ENCODE data around the gene IGFN1. TPM values are rescaled to one million over a fixed set of nuclear protein-coding genes. Genes with fewer than 3 reads are reported as not detected.
"Not testable (repeated sequence)": the region's sequence is repeated elsewhere in the genome, so short reads cannot be mapped to it uniquely, and the experiment has no call there.

Gene IGFN1
- total RNA-seq, 1 donor from 2014 or later = 0.16 TPM

DNA sequence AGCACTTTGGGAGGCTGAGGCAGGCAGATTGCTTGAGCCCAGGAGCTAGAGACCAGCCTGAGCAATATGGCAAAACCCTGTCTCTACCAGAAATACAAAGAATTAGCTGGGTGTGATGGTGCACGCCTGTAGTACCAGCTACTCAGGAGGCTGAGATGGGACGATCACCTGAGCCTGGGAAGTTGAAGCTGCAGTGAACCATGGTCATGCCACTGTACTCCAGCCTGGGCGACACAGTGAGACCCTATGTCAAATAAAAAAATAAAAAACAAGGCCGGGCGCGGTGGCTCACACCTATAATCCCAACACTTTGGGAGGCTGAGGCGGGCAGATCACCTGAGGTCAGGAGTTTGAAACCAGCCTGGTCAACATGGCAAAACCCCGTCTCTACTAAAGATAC is 27.6 kb upstream of the IGFN1 start:
- DNase-seq (ENCODE audit: low spot score) = not testable (repeated sequence)

DNA sequence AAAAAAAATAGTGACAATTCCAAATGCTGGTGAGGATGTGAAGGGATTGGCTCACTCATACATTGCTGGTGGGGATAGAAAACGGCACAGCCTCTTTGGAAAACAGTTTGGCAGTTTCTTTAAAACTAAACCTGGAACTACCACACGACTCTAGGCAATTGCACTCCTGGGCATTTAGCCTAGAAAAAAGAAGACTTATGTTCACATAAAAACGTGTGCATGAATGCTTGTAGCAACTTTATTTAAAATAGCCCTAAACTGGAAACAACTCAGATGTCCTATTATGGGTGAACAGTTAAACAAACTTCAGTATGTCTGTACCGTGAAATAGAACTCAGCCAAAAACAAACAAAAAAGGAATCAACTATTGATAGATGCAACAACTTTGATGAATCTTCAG is 26.9 kb upstream of the IGFN1 start:
- DNase-seq (ENCODE audit: low spot score) = no peak

DNA sequence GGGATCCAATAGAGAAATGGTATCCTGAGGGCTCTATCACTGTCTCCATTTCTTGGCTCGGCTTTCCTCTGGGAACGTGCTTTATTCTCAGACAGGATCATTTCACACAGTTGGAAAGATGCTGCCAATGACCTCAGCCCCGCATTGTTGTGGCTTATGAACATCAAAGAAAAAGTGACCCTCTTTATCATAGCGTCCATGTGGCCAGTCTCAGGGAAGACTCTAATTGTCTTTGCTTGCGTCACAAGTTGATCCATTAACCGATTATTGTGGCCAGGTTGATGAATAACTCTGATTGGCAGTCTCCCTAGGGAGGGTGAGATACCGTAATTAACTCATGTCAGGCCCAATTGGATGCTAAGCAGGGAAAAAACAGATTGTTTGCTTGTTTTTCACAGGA is 26.0 kb upstream of the IGFN1 start:
- DNase-seq (ENCODE audit: low spot score) = no peak

DNA sequence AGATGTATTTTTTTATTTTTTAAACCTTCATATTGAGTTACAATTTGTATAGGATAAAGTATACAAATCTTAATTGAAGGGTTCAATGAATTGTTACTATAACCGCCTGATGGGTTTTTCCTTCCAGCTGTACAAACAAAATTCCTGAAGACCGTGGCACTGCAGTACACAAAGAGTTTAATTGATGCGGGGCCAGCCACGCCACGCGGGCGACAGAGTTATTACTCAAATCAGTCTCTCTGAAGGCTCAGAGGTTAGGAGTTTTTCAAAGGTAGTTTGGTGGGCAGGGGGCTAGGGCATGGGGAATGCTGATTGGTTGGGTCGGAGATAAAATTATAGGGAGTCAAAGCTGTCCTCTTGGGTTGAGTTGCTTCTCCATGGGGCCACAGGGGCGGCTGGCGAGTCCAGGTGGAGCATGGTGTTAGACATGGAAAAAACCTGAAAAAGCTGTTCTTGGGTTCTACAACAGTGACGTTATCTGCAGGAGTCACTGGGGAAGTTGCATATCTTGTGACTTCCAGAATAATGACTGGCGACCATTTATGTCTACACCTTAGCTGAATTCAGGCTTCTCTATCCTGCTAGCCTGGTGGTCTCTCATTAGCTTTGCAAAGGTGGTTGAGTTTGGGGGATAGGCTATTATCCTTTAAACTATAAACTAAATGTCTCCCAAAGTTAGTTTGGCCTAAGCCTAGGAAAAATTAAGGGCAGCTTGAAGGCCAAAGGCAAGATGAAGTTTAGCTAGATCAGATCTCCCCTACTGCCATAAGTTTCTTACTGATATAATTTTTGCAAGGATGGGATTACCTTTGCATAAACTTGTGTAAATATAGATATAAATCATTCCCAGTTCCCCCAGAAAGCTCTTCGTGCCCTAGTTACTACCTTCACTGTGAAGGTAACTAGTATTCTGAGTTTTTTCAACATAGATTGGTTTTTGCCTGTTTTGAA is 23.3 kb upstream of the IGFN1 start:
- DNase-seq (ENCODE audit: low spot score) = no peak

DNA sequence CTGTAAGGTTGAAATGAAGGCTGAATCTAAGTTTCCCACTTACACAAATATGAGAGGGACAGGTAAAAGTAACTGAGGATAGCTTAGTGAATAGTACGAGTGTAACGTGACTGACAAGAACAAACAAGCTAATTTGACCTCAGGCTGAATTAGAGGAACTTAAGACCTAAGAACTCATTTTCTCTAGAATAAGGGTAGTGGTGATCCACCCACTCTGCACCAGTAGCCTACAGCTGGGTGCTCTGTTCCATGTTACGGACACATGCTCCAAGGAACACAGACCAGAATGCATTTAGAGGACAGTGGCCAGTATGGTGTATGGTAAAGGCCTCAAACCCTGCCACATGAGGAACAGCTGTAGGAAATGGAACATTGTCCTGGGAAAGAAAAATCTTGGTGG is 21.4 kb upstream of the IGFN1 start:
- no peak for DNase-seq (ENCODE audit: low spot score)

DNA sequence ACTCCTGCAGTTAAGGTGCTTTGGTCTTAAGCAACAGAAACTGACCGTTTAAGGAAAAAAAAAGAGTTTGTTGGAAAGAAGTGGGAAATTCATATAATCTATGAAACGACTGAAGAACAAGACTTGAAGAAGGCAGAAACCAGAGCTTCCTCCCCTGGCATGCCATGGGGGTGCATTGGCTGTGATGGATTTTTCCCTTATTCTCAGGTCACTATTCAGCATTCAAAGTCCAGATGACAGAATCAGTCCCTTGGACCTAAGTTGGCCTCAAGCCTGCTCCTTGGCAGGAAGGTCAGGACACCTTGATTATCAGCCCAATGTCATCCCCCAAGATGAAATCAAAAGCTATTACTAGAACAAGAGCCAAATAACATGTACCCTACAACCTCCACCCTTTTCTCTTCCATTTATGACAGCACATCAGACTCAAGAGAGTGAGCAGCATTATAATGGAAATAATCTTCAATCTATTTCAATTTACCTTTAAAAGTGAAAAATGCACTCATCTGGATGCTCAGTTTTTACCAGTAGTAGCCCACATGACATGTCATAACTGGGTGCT is 20.6 kb upstream of the IGFN1 start:
- no peak for DNase-seq (ENCODE audit: low spot score)

DNA sequence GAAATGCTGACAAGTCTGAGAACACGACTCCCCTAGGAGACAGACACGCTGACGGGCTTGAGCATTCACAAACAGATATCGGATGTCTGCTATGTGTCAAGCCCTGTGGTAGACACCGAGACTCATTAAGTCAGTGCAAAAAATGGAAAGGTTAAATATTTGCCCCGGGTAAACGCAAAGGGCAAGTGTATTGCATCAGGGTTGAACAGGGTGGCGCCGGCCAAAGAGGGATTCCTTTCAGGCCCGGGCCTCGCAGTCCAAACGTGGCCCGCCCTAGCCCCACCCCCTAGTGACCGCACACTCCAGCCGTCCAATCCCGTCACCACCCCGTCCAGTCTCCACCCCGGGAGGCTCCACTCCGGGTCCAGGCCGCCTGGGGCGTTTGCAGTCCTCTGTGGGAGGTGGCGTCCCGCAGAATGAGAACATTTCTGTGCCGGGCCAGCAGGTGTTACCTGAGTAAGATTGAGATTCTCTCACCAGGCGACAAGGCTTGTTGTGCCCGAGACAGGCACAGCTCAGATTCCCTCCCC is 20.0 kb upstream of the IGFN1 start:
- peak; percentile 96 for DNase-seq (ENCODE audit: low spot score)

DNA sequence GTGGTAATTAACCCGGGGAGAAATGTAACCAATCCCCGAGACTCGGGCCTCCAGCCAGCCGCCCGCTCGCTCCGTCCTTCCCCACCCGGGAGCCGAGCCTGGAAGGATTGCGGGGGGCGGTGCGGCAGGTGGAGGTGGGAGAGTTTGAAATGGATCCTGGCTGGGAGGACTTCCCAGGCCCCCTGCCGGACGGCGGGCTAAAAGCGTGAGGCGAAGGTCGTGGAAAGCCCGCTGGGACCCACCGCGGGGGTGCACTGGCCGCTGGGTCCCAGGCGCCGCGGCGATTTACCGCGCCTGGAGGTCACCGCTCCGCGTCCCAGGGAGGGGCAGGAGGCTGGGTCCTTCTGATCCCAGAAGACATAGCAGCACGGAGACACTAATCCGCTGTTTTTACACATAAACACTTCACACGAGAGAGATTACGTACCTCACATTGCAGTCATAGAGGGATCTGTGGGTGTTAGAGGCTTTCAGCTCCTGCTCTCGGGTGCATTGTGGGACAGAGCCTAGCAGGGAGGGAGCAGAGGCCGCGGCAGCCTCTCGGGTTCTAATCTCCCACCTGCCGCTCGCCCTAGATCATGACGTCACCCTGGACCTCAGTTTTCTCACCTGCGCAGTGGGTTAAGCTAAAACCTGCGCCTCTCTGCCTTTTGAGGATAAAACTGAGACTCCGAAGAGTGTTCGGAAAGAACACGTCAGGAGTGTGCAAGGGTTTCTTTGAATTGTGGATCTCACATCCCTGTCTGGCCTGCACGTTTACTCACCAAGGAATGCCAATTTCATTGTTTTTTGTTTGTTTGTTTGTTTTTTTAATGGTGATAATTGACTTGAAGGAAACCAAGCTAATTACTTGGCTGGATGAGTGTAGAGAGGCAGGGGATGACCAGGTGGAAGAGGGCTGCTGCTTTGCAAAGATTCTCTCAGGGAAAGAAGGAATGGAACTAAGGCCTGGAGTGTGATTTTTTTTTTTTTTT is 19.3 kb upstream of the IGFN1 start:
- DNase-seq (ENCODE audit: low spot score) = no peak

DNA sequence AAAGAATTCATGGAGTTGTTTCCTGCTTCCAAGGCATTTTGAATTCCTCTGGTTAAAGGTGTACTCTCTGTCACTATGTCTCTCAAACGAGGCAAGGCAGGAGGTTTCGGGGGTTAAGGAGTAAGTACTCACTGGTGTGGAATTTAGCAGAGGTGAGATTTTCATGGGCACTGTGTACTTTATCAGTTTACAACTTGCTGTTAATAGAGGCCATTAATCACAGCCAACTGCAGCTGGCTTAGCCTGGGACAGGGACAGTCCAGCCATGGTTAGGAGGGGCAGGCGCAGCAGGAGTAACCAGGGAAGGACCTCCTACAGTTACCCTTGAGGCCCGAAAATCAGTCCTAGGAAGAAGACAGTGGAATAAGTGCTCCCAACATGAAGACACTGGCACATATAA is 18.3 kb upstream of the IGFN1 start:
- no peak for DNase-seq (ENCODE audit: low spot score)

DNA sequence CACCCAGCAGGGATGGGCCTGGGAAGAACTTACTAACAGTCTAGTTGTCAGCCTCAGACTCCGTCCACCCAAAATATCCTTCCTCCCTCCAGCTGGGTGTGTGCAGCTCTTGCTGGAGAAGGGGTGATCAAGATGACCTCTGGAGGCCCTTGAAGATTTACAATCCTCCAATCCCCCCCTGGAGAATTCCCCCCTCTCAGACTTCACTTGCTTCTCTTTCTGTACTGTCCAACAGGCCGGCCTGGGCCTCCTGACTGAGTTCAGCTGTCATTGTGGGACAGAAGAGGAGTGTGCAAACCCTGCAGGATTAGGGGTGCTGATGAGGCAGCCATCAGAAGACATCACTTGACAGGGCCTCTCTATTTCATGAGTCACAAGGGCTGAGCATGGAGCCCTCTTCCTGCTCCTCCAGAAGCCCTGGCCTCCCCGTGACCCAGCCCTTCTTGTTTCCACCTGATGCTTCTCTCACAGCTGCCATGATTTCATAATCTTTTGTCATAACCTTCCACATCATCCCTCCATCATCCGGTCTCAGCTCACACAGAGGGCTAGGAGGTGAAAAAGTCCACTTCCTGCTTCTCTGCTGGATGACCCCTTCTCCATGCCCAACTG is 17.5 kb upstream of the IGFN1 start:
- DNase-seq (ENCODE audit: low spot score) = no peak

DNA sequence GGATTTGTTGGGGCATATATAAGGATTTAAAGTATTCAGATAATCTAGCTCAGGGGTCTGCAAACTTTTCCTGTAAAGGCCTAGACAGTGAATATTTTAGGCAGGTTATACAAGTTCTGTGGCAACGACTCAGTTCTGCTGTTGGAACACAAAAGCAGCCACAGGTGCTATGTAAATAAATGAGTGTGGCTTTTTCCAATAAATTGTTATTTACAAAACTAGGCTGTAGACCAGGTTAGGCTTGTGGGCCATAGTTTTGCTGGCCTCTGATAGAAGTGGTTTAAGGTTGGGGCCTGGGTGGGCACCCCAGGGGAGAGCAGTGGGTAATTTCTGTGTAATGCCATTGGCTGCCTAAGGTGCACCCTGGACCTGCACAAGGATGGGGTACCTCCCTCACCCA is 16.9 kb upstream of the IGFN1 start:
- no peak for DNase-seq (ENCODE audit: low spot score)

DNA sequence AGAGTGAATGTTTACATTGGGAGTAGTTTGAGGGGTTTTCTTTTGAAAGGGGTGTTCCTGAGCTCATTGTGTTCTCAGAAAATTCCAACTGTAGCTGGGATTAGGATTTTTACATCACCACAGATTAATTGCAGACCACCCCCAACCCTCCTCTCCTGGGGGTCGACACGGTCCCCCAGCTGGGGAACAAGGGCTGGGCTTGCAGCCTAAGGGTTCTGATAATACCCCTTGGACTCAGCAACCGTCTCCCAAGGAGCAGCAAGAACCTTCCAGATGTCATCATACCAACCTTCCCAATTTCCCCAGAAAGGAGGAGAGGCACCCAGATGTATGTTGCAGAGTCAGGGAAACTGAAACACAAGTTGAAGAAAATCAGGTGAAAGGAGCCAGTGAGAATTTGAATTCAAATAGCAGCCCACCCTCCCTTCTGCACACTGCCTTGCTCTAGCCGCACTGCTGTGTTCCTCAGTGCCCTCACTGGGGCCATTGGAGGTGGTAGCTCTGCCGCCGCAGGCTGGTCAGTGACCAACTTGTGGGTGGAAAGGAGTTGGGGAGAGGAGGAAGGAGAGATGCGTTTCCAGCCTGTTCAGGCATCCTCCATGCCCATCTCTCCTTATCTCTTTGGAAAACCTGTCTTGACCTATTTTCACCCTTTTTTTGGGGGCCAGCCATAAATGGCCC is 14.7 kb upstream of the IGFN1 start:
- DNase-seq (ENCODE audit: low spot score) = no peak

DNA sequence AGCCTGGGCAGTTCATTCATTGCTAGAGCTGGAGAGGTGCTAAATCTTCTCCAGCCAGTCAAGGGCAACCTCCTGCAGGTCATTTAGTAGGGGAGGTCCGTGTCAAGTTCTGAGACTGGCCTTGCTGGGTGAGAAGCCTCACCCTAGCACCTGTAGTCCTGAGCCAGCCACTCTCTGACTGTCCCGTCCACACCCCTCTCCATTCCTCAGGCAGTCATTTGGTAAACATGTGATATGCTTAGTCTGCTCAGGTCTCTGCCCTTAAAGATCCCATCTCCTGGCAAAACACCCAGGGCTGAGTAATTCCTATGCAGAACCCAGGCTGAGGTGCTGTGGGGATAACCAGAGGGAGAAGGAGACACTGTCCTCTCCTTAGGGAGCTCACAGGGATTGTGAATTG is 13.7 kb upstream of the IGFN1 start:
- no peak for DNase-seq (ENCODE audit: low spot score)

DNA sequence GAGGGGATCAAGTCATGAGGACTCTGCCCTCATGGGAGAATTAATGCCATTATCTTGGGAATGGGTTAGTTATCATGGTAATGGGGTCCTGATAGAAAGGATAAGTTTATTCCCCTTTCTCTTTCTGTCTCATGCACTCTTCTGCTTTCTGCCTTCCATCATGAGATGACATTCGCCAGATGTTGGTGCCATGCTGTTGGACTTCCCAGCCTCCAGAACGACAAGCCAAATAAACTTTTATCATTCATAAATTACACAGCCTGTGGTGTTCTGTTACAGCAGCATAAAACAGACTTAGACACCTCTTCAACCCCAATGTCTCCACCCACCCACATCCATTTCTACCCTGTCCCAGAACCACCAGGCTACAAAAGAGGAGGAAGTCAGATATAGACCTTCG is 11.9 kb upstream of the IGFN1 start:
- no peak for DNase-seq (ENCODE audit: low spot score)

DNA sequence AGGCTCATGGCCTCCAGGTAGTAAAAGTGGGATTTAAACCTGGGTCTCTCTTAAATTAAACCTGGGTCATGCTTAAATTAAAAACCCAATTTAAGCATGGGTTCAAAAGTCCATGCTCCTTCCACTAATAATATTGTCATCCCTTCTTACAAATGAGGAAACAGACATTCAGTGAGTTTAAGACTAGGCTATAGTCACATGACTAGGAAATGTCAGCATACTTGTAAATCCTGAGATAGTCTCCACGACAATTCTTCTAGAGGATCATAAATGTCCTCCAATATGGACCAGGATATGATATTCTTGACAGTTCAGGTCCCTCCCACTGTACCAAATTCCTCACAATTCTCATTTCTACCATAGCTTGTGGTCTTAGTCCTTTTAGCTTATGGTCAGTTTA is 10.5 kb upstream of the IGFN1 start:
- DNase-seq (ENCODE audit: low spot score) = no peak

DNA sequence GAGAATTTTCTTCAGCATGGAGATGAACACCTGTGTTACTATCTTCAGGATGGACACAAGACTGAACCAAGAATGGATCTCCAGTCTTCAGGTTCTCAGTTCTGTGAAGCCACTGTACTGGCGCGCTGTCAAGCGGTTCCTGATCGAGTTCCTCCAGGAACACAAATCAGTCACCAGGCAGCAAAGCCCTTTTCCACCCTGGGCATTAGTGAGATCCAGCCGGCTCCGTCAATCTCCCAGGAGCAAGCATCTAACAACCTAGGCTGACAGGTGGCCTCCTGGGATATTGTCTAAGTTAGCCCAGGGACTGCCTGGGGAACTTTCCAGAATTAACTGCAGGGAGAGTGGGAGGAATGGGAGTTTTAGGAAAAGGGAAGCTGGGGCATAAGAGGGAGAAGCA is 9.7 kb upstream of the IGFN1 start:
- no peak for DNase-seq (ENCODE audit: low spot score)

DNA sequence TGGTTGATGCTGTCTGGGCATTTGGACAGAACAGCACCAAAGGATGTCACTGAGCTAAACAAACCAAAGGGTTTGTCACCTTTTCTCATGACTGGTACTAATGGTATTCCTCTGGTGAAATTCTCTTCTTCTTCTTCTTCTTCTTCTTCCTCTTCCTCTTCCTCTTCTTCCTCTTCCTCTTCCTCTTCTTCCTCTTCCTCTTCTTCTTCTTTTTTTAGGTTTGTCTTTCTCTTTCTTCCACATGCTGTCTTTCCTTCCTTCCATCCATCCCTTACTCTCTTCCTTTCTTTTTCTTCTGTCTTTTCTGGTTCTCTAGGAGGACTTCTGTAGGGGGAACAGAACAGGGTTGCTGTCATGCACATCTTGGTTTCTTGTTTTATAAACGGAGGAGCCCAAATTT is 9.3 kb upstream of the IGFN1 start:
- no peak for DNase-seq (ENCODE audit: low spot score)

DNA sequence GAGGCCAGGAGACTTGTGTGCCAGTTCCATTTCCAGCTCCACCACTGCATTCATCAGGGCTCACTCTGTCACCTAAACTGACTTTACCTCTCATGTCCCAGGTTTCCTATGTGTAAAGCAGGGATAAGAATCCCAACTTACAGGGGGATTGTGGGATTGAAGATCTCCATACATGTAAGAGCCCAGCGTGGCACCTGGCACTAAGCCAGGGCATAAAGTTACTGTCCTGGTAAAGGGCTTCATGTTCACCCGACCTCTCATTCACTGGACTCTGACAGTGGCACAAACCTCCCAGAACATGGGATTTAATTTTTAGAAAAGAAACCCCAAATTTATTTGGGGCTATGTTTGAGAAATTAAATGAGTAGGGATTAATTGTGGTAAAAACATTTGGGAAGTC is 8.9 kb upstream of the IGFN1 start:
- DNase-seq (ENCODE audit: low spot score) = no peak

DNA sequence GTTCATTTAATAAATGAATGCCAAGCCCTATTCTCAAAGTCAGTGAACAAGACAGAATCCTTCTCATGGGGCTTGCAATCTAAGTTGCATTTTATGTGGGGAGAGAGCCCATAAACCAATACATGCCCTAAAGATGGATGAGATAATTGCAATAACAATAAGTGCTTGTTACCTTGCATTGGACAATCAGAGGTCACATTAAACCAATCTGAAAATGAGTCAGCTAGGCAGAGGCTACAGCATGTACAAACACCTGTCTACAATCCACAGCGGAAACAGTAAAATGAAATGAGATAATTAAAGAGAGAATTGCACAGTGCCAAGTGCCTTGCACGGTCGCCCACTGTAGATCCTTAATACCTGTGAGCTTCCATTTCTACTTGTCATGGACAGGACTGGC is 7.4 kb upstream of the IGFN1 start:
- no peak for DNase-seq (ENCODE audit: low spot score)

DNA sequence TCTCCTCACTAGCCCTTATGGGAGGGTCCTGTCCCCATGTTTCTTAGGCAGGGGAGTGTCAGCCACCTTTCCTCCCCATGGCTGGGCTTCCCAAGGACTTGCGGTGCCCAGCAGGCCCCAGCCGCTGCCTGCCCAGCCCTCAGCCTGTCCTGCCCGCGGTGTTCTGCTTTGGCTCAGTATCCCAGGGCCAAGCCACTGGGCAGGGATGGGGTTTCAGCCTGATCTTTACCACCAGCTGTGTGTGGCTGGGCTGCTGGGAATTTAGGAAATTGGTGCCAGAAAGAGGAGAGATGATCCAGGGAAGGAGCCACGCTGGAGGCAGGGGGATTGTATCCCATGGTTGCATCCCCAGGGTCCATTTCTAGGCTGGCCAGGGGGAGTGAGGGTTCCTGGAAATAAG is 6.9 kb upstream of the IGFN1 start:
- no peak for DNase-seq (ENCODE audit: low spot score)
